GM11168 (cell line): Measurements from ENCODE around the gene E4F1.

Source experiments
- in situ Hi-C: fragments of 300-500 bp; cut with MboI; formaldehyde crosslinking; loops from one replicate; pipeline ENCODE4 v1.12.0; 2022; ENCODE audit warnings: low sequenced_read_pairs; ENCODE audit not compliant: unreplicated experiment

E4F1 gene

GRCh38 chr16:2205104-2205966, 18.1 kb upstream of the E4F1 start, which contains the start of gene MLST8:
MLST8 (plus strand) TSS chr16:2205454; CDS start chr16:2206086, 632 bp downstream.
- in situ Hi-C loops = no loop called here

GRCh38 chr16:2205967-2206313, 17.5 kb upstream of the E4F1 start:
- in situ Hi-C loops = no loop called here

- in situ Hi-C loops = no loop called here
Observed at GRCh38 chr16:2206420-2206779, 17.0 kb upstream of the E4F1 start.

GRCh38 chr16:2206780-2207433, 16.5 kb upstream of the E4F1 start:
- in situ Hi-C loops = no loop called here

- in situ Hi-C loops = no loop called here
Observed at GRCh38 chr16:2207872-2208271, 15.5 kb upstream of the E4F1 start.

GRCh38 chr16:2208308-2208707, 15.1 kb upstream of the E4F1 start:
- in situ Hi-C loops = no loop called here

GRCh38 chr16:2208772-2209171, 14.6 kb upstream of the E4F1 start:
- in situ Hi-C loops = no loop called here

- in situ Hi-C loops = no loop called here
Observed at GRCh38 chr16:2209258-2210008, 14.0 kb upstream of the E4F1 start.

- in situ Hi-C loops = no loop called here
Observed at GRCh38 chr16:2210009-2210332, 13.4 kb upstream of the E4F1 start.

GRCh38 chr16:2210386-2211365, 12.7 kb upstream of the E4F1 start, which contains the start of gene BRICD5:
BRICD5 (minus strand) TSS chr16:2210863; CDS start chr16:2210833, 30 bp downstream.
- in situ Hi-C loops = no loop called here

GRCh38 chr16:2211923-2212347, 11.5 kb upstream of the E4F1 start:
- in situ Hi-C loops = no loop called here

GRCh38 chr16:2212362-2213324, 10.7 kb upstream of the E4F1 start:
- in situ Hi-C loops = no loop called here

- in situ Hi-C loops = no loop called here
Observed at GRCh38 chr16:2213817-2214718, 9.3 kb upstream of the E4F1 start.

- in situ Hi-C loops = no loop called here
Observed at GRCh38 chr16:2214719-2214968, 8.7 kb upstream of the E4F1 start, which contains the start of gene PGP. PGP (minus strand) TSS chr16:2214840; CDS start chr16:2214777, 63 bp downstream.

GRCh38 chr16:2216330-2216729, 7.1 kb upstream of the E4F1 start:
- in situ Hi-C loops = no loop called here

GRCh38 chr16:2223942-2224486, 623 bp downstream of the E4F1 start:
- in situ Hi-C loops = no loop called here

GRCh38 chr16:2226245-2226793, 2.9 kb downstream of the E4F1 start:
- in situ Hi-C loops = no loop called here
